ENCODE measurements around the gene CDC5L.

DNA sequence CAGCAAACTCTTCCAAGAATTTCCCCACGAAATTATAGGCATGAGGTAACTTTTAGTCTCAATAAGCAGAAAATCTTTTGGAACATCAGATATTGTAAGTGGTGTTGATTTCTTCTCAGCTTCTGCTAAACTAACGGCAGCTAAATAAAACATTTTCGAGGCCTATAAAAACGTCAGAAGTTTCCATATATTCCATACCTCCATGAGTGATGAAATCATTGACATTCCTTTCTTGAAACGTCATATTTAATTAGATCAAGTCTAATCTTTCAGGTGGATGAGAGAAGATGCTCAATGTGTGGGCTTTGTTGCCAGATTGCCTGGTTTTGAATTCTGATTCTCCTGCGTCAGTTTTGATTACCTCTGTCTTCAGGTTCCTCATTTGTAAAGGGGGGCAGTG is 81.3 kb downstream of the CDC5L start:
- TF ChIP-seq CTCF (IDR thresholded peaks at IDR 0.05) (no peak), POLR2AphosphoS5 (IDR thresholded peaks at IDR 0.05) (no peak)

Data from upper lobe of left lung (tissue), 4 donors.